GM10266 (cell line): Measurements from ENCODE around the gene ABCF3.

ENCODE experiments used
- DNase-seq: peaks from one replicate; pipeline ENCODE4 v3.0.0; 2012; ENCODE audit errors: extremely low spot score
- CTCF ChIP-seq: IDR thresholded peaks from 2 replicates; pipeline ENCODE4 v1.5.1; 2012; ENCODE audit warnings: mild to moderate bottlenecking, low read depth; ENCODE audit not compliant: control insufficient read depth, insufficient read depth; ENCODE audit errors: missing control alignments

ABCF3 gene

GRCh38 chr3:184203526-184203925 lies 17.5 kb downstream of the ABCF3 start:
- TF ChIP-seq CTCF = no peak
- DNase-seq = no peak

- TF ChIP-seq CTCF = no peak
- no peak for DNase-seq
Measured at GRCh38 chr3:184209146-184209923, 23.3 kb downstream of the ABCF3 start.

GRCh38 chr3:184211297-184211696 lies 25.3 kb downstream of the ABCF3 start:
- DNase-seq = no peak

DNA sequence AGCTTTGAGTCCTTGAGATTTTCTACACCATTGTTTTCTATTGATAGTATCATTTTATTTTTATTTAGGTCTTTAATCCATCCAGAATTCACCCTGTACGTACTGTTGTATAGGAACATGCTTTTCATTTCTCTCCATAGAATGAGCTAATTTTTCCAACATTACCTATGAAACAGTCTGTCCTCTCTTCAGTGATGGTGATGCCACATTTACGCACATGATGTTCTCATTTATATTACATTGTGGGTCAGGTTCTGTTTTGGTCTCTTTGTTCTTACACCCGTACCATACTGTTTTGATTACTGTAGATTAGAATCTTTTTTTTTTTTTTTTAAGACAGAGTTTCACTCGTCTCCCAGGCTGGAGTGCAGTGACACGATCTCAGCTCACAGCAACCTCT lies 25.7 kb downstream of the ABCF3 start:
- no peak for DNase-seq
- TF ChIP-seq CTCF = no peak

More at GRCh38 chr3:184211297-184211696, 25.3 kb downstream of the ABCF3 start:
- TF ChIP-seq CTCF = no peak

GRCh38 chr3:184218814-184219213 lies 32.8 kb downstream of the ABCF3 start:
- no peak for DNase-seq
- TF ChIP-seq CTCF = no peak

- no peak for DNase-seq
- no peak for TF ChIP-seq CTCF
Measured at GRCh38 chr3:184222521-184222920, 36.5 kb downstream of the ABCF3 start.

GRCh38 chr3:184223946-184224345 lies 37.9 kb downstream of the ABCF3 start:
- no peak for DNase-seq
- TF ChIP-seq CTCF = no peak
